Measurements from ENCODE around the gene BYSL.

DNA sequence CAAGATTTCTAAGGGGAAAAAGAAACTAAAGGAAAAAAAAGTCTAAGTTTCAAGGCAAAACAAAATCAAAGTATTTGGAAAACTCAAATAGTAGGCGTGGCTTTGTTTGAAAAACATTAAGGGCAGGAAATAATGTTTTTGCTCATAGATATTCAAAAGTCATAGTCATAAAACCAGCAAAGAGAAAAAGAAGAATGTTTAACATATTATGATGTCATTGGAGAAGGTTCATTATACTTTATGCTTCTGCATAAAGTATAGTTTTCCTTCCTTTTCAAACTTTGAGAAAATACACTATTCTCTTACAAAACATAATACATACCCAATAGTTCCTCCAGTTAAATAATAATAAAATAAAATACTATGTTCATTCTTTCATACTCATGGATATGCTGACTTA, 39.8 kb upstream of the BYSL start:
- TF ChIP-seq, protein P1, sequence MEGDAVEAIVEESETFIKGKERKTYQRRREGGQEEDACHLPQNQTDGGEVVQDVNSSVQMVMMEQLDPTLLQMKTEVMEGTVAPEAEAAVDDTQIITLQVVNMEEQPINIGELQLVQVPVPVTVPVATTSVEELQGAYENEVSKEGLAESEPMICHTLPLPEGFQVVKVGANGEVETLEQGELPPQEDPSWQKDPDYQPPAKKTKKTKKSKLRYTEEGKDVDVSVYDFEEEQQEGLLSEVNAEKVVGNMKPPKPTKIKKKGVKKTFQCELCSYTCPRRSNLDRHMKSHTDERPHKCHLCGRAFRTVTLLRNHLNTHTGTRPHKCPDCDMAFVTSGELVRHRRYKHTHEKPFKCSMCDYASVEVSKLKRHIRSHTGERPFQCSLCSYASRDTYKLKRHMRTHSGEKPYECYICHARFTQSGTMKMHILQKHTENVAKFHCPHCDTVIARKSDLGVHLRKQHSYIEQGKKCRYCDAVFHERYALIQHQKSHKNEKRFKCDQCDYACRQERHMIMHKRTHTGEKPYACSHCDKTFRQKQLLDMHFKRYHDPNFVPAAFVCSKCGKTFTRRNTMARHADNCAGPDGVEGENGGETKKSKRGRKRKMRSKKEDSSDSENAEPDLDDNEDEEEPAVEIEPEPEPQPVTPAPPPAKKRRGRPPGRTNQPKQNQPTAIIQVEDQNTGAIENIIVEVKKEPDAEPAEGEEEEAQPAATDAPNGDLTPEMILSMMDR (IDR thresholded peaks at IDR 0.05): no peak
- no peak for TF ChIP-seq POLR2A (IDR thresholded peaks at IDR 0.05)

Data from stomach (tissue), 4 donors.